Non-pigmented ciliary epithelial cell (primary cell): ENCODE data around the gene ITGA2B.
"Not testable (repeated sequence)": the region's sequence is repeated elsewhere in the genome, so short reads cannot be mapped to it uniquely, and the experiment has no call there.

ENCODE experiments used
- DNase-seq: peaks from one replicate; pipeline ENCODE4 v3.0.0-alpha.2; 2010; ENCODE audit warnings: low read depth

ITGA2B gene

GRCh38 chr17:44351961-44352827, 37.3 kb downstream of the ITGA2B start:
- no peak for DNase-seq

GRCh38 chr17:44351464-44351863, 38.0 kb downstream of the ITGA2B start:
- no peak for DNase-seq

GRCh38 chr17:44350733-44351226, 38.7 kb downstream of the ITGA2B start:
- DNase-seq: no peak

- DNase-seq: no peak
Observed at GRCh38 chr17:44349553-44350070, 39.8 kb downstream of the ITGA2B start.

GRCh38 chr17:44348988-44349364, 40.5 kb downstream of the ITGA2B start:
- no peak for DNase-seq

GRCh38 chr17:44348234-44348987, 41.0 kb downstream of the ITGA2B start:
- no peak for DNase-seq

- DNase-seq: not testable (repeated sequence)
Observed at GRCh38 chr17:44347206-44348055, 42.0 kb downstream of the ITGA2B start.

- no peak for DNase-seq
Observed at GRCh38 chr17:44346064-44346844, 43.2 kb downstream of the ITGA2B start.

GRCh38 chr17:44345454-44346026, 43.9 kb downstream of the ITGA2B start:
- no peak for DNase-seq

- DNase-seq: peak; percentile 96
Observed at GRCh38 chr17:44344939-44345453, 44.5 kb downstream of the ITGA2B start, which contains the start of gene GRN. TSS of gene GRN (plus strand) at chr17:44345302. CDS start at chr17:44349165, 3,863 bp downstream.

GRCh38 chr17:44343510-44344209, 45.8 kb downstream of the ITGA2B start:
- no peak for DNase-seq

GRCh38 chr17:44340553-44340952, 48.9 kb downstream of the ITGA2B start:
- not testable (repeated sequence) for DNase-seq

GRCh38 chr17:44338702-44339101, 50.7 kb downstream of the ITGA2B start:
- no peak for DNase-seq

GRCh38 chr17:44335968-44336367, 53.5 kb downstream of the ITGA2B start:
- DNase-seq: no peak

- DNase-seq: no peak
Observed at GRCh38 chr17:44335564-44335963, 53.9 kb downstream of the ITGA2B start.

GRCh38 chr17:44334727-44335126, 54.7 kb downstream of the ITGA2B start:
- DNase-seq: no peak

- no peak for DNase-seq
Observed at GRCh38 chr17:44334315-44334714, 55.1 kb downstream of the ITGA2B start.

GRCh38 chr17:44333371-44333770, 56.1 kb downstream of the ITGA2B start:
- no peak for DNase-seq

GRCh38 chr17:44331249-44331760, 58.1 kb downstream of the ITGA2B start:
- DNase-seq: no peak
